ENCODE measurements around the gene MAU2. TPM values are rescaled to one million over a fixed set of nuclear protein-coding genes. Genes with fewer than 3 reads are reported as not detected.

The MAU2 gene
- total and polyA plus RNA-seq, 2 experiments from 2014 or later, result 18.9 to 62.2 TPM

DNA sequence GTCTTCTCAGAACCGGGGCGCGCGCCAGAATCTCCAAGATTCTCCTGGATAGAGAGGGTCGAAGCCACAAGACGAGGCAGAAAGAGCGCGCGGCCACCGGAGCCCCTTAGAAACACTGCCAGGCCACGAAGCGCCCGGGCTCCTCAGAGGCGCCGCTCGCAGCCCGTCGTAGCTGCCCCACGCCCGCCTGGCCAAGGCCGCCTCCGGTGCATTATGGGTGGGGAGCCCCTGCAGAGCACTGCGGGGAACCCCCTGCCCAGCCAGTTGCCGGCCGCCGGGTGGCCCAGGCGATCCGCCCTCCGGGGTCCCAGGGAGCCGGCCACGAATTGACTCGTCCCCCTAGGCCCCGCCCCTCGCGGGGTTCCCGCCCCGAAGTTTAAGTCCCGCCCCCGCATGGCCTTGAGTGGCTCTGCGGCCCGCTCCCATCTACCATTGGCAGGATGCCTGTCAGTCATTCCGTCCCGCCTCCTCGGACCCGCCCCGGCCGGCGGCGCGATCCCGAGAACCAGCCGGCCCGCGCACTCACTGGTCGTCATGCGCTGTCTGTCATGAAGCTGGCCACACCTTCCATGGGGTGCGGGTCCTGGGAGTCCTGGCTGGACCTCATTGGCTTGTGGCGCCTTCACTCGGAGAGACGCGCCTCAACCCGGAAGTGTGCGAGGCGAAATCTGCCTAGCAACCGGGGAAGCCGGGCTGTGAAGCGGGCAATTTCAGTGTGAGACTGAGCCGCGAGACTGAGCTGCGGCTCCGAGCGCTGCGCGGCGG, 64.7 kb downstream of the MAU2 start (continued):
- TF ChIP-seq, protein P1, sequence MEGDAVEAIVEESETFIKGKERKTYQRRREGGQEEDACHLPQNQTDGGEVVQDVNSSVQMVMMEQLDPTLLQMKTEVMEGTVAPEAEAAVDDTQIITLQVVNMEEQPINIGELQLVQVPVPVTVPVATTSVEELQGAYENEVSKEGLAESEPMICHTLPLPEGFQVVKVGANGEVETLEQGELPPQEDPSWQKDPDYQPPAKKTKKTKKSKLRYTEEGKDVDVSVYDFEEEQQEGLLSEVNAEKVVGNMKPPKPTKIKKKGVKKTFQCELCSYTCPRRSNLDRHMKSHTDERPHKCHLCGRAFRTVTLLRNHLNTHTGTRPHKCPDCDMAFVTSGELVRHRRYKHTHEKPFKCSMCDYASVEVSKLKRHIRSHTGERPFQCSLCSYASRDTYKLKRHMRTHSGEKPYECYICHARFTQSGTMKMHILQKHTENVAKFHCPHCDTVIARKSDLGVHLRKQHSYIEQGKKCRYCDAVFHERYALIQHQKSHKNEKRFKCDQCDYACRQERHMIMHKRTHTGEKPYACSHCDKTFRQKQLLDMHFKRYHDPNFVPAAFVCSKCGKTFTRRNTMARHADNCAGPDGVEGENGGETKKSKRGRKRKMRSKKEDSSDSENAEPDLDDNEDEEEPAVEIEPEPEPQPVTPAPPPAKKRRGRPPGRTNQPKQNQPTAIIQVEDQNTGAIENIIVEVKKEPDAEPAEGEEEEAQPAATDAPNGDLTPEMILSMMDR (conservative IDR thresholded peaks at IDR 0.05; ENCODE audit: low read depth in 2 of 2), result 0 out of 4 replicates have a peak, but pooled peaks of 1 of the 2 experiments have one; percentile 5

DNA sequence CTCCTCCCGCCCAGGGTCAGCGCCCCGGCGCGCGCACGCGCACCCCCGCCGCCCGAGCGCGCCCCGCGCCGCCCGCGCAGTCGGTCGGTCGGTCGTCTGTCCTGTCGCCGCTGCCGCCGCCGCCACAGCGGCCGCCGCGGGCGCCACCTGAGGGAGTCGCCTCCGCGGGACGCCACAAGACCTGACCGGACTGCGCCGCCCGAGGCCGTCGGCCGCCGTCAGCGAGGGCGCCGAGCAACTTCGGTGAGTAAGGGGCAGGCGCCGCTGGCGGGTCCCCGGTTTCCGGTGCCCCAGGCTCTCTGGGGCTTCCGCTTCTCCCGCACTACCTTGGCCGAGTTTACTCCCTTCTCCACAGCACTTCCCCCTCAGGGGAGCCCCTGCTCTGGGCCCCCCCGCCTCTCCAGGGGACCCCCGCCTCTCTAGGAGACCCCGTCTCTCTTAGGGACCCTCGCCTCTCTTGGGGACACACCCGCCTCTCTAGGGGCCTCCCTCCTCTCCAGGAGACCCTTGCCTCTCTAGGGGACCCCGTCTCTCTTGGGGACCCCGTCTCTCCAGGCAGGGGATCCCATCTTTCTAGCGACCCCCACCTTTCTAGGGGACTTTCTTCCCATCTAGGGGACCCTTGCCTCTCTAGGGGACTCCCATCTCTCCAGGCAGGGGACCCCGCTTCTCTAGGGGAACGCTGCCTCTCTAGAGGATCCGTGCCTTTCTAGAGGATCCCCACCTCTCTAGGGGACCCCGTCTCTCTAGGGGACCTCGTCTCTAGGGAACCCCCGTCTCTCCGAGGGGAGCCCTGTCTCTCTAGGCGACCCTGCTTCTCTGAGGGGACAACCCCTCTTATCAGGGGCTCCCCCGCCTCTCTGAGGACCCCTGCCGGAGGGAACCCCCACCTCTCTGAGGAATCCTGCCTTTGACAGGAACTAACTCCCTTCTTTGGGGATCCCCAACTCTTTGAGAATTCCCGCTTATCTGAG, 65.6 kb downstream of the MAU2 start:
- ATAC-seq (peak; percentile 1; the same call in 2 of the 3 replicates), DNase-seq (ENCODE audit: low spot score) (peak; percentile 66)
- Mint-ChIP-seq H3K36me3 (ENCODE audit: low read depth) (no peaks in the 10 kb centered on the region), H3K4me3 (peak overlapping the region; percentile 88), H3K27me3 (ENCODE audit: insufficient read depth, low read depth, poor library complexity) (peaks cover 26% of the 10 kb centered on the region), H3K9me3 (peaks cover 16% of the 10 kb centered on the region; the same call in 2 of the 3 replicates), H3K4me1 (peaks cover 36% of the 10 kb centered on the region), H3K27ac (peak overlapping the region; percentile 81; the same call in 1 of the 2 replicates)
- Histone ChIP-seq H3K36me3 (ENCODE audit: insufficient read depth) (no peaks in the 10 kb centered on the region), H3K9me2 (ENCODE audit: insufficient read depth) (0 out of 2 replicates have a peak, but pooled peaks cover 7% of the 10 kb centered on the region), H3K27ac (ENCODE audit: low read depth) (peak overlapping the region; percentile 95), H3K4me2 (peak overlapping the region; percentile 99), H3K79me2 (replicated peaks; ENCODE audit: insufficient read depth) (peaks cover 56% of the 10 kb centered on the region), H3K27me3 (ENCODE audit: insufficient read depth) (peaks cover 9% of the 10 kb centered on the region; the same call in 1 of the 2 replicates), H3F3A (replicated peaks; ENCODE audit: low read depth) (peaks cover 7% of the 10 kb centered on the region), H3K4me3 (peak overlapping the region; percentile 95), H4K20me1 (replicated peaks; ENCODE audit: insufficient read depth) (no peaks in the 10 kb centered on the region; the same call in 1 of the 2 replicates), H2AFZ (peak overlapping the region; percentile 63), H3K4me1 (ENCODE audit: insufficient read depth) (peaks cover 32% of the 10 kb centered on the region)
- no peak for TF ChIP-seq EZH2phosphoT487 (IDR thresholded peaks at IDR 0.05; ENCODE audit: unreplicated experiment)
- TF ChIP-seq, protein P1 (conservative IDR thresholded peaks at IDR 0.05; ENCODE audit: low read depth in 2 of 2), result peak; percentile 36 to 43

DNA sequence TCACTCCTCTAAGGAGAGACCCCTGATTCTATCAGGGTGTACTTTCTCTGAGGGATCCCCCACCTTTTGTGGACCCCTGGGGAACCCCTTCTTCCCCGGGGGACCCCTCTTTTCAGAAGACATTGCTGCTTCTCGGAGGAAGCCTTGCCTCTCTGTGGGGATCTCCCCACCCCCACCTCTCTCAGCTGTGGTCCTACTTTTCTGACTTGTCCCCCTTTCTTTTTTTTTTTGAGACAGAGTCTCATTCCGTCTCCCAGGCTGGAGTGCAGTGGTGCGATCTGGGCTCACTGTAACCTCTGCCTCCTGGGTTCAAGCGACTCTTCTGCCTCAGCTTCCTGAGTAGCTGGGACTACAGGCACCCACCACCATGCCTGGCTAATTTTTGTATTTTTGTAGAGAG, 66.5 kb downstream of the MAU2 start:
- Mint-ChIP-seq H3K4me1 (peaks cover 34% of the 10 kb centered on the region), H3K27me3 (ENCODE audit: insufficient read depth, low read depth, poor library complexity) (peaks cover 22% of the 10 kb centered on the region), H3K4me3 (peak overlapping the region; percentile 88), H3K36me3 (ENCODE audit: low read depth) (no peaks in the 10 kb centered on the region), H3K27ac (no peak overlapping the region), H3K9me3 (peaks cover 16% of the 10 kb centered on the region; the same call in 2 of the 3 replicates)
- Histone ChIP-seq H3K4me1 (ENCODE audit: insufficient read depth) (peaks cover 32% of the 10 kb centered on the region), H4K20me1 (replicated peaks; ENCODE audit: insufficient read depth) (no peaks in the 10 kb centered on the region; the same call in 1 of the 2 replicates), H3F3A (replicated peaks; ENCODE audit: low read depth) (peaks cover 7% of the 10 kb centered on the region), H3K36me3 (ENCODE audit: insufficient read depth) (no peaks in the 10 kb centered on the region), H3K4me2 (peak overlapping the region; percentile 99), H3K4me3 (peak overlapping the region; percentile 95), H3K9me2 (ENCODE audit: insufficient read depth) (0 out of 2 replicates have a peak, but pooled peaks cover 7% of the 10 kb centered on the region), H3K27ac (ENCODE audit: low read depth) (no peak overlapping the region), H3K27me3 (ENCODE audit: insufficient read depth) (peaks cover 9% of the 10 kb centered on the region; the same call in 1 of the 2 replicates), H3K79me2 (replicated peaks; ENCODE audit: insufficient read depth) (peaks cover 65% of the 10 kb centered on the region), H2AFZ (no peak overlapping the region)
- DNase-seq (ENCODE audit: low spot score) (no peak), ATAC-seq (no peak)
- TF ChIP-seq EZH2phosphoT487 (IDR thresholded peaks at IDR 0.05; ENCODE audit: unreplicated experiment) (no peak), POLR2AphosphoS5 (IDR thresholded peaks at IDR 0.05; ENCODE audit: low read depth) (no peak), ZNF331 (CRISPR knock-in tag; IDR thresholded peaks at IDR 0.05; ENCODE audit: low read depth) (no peak), JUNB (IDR thresholded peaks at IDR 0.05; ENCODE audit: unreplicated experiment) (no peak), CREB1 (CRISPR knock-in tag; IDR thresholded peaks at IDR 0.05; ENCODE audit: low read depth) (no peak)
